Right hindlimb (tissue), 1 donor: ENCODE data around the gene LRMDA.

Source experiments
- DNase-seq: peaks from one replicate; pipeline ENCODE4 v3.0.0-alpha.2; 2018

LRMDA gene

DNA sequence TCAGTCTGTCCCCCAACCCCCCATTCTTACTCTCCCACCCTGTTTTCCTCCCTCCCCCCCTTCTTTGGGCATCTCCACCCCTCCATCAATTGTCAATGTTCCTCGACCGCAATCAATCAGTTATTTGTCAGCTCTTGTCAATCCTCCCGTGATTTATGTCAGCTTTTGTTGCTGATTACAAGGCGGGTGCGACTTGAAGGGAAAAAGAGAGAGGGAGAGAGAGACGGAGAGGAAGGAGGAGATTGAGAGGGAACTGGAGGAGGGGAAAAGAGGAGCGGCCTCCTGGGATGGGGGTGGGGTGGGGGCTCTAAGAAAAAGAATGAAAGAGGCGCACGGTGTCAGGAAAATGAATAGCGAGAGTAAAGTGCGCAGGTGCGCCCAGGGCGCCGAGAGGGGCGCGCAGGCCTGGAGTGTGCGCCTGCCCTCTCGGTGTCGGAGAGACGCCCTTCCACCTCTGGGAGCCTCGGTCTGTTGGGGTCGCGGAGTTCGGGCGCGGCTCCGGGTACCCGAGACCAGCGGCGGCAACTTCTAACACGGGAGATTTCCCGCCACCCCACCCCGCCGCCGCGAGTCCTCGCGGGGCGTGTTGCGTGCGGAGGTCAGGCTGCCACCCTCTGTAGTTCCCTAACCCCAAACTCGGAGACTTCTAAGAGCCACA is 28.8 kb upstream of the LRMDA start:
- DNase-seq: no peak

DNA sequence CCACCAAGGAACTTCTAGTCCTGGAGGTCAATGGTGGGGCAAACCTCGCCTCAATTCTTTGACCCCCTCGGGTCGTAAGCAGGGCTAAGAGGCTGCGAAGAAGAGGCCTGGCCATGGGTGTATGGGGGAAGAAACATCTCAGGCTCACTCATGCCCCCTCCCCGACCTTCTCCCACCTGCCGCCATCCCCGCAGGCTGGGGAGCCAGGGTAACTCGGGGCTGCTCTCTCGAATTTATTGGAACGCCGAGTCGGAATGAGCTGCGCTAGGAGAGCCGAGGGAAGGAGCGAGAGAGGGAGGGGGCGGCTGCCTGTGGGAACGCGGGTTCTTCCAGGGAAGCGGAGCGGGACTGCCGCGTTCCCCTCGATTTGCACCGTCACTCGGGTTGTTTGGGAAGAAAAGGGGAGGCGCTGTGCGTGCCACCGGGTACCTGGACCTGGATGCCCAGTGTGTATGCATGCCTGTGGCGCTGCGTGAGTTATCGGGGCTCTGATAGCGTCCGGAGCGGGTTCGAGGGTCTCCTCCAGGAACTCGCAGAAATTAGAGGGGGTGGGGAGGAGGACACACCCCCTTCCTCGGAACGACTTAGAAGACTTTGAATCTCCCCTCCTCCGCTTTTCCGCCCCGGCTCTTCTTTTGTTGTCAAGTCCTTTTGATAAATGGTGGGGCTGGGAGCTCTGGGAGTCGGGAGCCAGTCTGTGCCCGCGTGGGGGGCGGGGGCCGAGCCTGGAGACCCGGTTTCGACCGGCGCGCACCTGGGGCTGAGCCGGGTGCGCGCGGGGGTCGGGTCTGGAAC is 28.1 kb upstream of the LRMDA start:
- peak; percentile 73 for DNase-seq

DNA sequence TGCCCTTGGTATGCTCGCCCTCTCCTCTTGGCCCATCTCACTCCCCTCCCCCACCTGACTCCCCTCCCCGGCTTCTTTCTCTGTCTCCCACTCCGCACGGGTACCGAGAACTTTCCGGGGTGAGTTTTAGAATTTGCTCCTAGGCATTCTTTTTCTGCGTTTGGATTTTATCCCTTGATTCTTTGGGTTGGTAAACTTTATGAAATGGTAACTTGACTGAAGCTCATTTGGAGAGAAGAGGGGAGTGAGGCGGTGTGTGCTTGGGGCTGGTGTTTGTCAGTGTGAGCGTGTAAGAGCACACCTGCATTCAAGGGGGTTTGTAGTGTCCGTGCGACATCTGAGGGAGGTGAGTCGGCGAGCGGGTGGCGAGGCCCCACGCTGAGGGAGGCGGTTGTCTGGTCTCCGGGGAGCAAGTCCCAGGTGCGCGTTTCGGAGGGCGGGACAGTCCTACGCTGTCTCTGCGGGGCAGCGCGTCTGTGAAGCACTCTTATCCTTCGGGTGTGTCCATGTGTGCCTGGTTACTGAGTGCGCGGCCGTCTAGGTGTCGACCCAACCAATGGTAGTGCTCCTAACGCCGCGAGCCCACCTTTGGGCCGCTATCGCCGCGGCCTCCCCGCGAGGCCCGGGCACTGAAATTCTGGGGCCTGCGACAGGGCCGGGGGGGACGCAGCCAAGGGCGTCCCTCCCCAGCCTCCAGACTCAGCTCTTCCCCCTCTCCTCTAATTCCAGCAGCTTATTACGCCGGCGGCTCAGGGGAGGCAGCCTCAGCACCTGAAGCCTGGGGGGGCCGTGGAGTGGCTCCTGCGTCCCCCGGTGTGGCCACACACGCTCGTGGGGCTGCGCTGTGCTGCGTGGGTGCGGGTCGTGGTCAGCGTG is 27.2 kb upstream of the LRMDA start:
- peak; percentile 36 for DNase-seq

DNA sequence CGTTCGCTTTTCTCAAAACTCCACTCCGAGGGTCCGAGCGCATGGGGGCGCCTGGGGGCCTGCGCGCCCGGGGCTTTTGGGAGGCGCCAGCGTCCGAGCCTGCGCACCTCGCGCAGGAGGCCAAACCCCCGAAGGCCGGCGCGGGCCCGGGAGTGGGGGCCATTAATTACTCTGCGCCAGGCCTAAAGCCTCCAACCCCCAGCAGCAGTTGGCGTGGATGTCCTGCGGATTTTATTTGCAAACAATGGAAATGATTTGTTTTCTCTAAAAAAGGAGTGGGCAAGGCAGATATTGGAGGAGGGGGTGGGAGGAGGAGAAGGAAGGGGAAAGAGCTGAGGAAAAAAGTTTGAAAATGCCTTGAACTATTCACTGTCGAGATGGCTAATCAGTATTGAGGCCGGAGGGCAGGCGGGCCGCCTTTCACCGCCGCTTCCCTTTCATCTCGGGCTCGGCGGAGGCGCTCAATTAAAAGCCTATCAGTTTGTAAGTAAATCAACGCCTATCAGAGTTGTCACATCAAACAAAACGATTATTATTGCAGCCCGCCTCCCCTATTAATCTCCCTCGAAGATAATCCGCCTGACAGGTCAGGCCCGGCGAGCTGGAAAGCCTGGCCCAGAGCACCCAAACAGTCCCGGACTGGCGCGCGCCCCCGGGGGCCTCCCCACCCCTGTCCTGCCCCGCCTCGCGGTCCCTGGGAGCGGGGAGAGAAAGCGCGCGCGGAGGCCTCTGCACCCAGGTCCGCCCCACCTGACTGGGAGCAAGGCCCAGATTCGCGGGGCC is 26.4 kb upstream of the LRMDA start:
- DNase-seq: peak; percentile 32

DNA sequence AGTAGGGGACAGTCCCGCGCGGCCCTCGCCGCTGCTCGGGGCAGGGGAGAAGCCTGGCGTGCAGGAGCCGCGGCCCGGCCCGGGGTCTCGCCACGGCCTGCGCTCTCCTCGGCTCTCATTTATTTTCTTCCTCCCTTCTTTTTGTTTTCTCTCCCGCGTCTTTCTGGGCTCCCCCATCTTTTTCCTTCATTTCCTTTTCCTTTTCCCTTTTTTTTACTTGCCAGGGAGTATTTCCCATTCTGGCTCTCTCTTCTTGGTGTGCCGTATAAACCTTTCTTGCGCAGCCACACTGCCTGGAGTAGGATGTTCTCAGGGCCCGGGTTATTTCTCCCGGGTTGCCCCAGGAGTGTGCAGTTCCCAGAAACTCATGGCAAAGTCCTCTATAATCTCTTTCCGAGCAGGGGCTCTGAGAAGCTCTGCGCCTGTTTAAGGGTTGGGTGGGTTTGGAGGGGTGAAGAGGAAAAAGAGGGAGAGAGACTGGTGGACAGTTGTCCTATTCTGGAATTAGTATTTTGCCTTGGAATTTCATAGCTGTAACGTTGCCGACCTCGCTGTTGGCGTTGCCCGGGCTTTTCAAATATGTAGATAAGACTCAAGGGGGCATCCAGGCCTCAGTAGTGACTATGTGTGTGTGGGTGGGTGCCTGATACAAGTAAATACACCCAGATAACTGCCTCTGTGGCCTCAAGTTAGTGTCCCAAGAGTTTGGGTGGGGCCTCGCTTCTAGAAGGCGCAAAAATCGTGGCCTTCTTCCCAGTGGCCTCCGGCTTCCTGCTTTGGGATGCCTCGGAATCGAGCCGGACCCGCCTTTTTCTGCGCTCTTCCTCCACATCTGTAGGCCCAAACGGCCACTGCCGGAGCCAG is 25.6 kb upstream of the LRMDA start:
- DNase-seq: no peak

DNA sequence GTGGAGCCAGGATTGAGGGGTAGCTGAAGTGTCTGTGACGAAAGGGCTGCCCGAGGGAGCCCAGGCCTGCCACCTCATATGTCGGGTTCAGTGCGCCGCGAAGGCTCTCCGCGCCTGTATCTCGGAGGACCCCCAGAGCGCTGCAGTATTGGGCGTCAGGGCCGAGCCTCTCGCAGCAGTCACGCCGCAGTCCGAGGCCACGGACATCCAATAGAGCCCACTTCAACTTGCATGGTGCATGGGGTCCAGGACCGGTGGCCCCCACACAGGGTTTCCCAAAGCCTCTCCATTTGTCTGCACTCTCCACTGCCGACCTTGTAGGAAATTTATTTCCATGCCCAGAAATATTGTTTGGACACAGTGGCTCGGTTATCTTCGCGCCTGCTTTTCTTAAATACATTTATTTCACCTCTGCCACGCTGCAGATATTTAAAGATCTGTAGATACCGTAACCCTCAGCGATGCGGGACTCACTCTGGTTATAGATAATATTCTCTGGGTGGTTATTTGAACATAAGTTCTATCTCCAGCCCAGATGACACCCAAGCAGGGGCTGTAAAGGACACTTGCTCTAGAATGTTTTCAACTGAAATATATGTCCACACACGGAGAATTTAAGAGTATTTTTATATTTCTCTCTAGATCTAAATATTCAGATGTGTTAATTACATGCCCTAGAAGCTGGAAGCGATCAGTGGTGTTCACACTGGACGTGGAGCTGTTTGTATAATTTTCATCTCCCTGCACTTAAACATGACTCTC is 24.8 kb upstream of the LRMDA start:
- DNase-seq: no peak

DNA sequence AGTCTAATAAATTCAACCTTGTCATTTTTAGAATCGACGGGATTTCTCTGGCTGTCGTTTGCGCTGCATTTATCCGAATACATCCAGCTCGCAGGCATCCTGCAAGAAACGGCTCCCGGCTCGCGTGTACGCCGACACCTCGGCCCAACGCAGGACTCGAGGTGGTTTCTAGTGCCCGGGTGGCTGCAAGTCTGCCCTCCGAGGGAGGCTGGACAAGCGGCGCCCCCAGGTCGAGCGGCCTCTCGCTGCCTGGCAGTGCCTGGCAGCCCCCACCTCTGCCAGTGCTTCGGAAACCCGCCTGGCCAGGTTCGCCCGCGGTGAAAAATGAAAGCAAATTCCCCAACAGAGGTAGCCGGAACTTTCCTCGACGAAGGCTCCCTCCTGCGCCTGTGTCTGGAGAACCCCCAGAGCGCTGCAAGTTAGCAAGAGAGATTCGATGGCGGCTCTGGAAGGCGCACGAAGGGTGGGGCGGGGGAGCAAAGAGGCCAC is 24.2 kb upstream of the LRMDA start:
- peak; percentile 28 for DNase-seq

DNA sequence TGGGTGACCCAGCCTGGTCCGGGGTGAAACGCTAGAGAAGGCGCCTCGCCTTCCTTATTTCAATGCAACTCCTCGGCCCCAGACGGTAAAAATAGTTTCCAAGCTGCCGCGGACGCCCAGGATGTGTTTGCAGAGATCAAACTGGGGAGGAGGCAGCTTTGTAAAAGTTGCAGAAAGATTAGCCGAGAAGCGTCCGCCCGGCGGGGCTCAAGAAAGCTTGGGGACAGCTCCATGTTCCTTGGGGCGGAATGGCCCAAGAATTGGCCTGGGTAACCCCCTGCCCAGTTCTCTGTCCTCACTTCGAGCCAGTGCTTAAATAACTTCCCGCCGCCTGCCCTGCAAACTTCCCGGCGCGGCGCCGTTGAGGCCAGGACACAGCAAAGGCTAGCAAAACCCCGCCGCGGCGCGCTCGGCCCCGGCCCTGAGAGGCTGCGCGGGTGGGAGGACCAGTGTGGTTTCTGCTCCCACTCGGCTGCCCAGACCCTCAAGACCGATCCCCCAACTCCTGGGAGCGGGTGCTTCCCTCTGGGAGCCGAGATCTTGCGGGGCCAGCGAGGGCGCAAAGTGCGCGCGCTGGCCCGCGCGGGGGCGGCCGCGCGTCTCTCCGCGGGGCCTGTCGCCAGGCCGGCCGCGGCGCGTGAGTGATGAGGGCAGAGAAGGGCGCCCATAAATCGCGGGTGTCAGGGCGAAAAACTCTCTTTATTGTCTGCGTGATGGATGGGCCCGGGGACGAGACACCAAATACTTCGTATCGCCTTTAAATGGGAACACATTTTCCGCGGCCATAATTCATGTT is 23.5 kb upstream of the LRMDA start:
- peak; percentile 64 for DNase-seq

DNA sequence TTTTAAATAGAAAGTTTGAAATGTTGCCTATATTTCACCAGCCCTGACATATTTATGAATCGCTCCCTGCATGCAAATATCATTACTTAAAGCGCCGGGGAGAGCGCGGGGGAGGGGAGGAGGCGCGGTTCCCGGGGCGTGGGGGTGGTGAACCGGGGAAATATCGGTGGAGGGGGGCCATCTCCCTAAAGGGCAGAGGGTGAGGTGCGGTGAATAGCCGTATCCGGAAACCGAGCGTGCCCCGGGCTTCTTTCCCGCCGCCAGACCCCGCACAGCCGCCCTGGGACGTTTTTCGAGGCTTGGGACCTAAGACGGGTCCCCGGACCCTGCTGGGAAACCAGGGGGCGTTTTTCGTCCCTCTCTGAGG is 22.9 kb upstream of the LRMDA start:
- DNase-seq: peak; percentile 41

DNA sequence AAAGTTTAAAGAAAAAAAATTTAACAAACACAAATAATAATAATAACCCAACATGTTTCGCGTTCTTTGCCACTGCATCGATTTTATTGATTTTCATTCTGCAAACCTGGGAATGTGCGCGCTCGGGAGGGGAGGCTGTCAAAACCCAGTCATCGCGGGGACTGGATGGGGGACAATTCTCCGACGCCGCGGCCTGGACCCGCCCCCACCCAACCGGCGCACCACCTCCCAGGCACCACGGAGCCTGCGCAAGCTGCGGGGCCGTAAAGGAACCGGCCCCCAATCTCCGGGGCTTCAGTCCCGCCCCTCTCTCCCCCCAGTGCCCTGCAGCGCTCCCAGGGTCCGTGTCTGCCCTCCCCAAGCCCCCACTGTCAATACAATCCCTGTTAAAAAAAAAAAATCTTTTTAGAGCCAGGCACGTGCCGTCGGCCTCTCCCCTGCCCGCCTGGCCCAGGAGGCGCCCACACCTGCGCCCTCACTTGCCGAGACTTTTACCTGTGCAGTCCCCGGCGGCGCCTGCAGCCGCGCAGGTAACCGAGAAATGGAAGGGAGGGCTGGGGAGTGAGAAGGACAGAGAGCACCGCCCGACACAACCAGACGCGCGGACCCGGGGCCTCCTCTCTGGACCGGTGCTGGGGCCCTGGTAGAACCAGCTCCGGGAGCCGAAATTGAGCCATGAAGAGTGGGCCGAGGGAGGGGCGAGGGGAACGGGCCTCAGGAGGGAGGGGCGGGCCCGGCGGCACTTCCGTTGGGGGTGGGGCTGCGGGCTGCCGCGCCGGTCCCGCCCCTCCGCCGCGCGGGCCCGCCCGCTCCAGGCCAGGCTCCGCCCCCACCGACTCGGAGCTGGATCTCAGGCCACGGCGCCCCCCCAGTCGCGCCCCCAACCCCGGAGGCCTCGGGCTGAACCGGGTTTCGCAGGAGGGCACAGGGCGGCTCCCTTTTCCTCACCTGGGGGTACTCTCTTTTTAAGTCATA is 22.2 kb upstream of the LRMDA start:
- DNase-seq: peak; percentile 75

DNA sequence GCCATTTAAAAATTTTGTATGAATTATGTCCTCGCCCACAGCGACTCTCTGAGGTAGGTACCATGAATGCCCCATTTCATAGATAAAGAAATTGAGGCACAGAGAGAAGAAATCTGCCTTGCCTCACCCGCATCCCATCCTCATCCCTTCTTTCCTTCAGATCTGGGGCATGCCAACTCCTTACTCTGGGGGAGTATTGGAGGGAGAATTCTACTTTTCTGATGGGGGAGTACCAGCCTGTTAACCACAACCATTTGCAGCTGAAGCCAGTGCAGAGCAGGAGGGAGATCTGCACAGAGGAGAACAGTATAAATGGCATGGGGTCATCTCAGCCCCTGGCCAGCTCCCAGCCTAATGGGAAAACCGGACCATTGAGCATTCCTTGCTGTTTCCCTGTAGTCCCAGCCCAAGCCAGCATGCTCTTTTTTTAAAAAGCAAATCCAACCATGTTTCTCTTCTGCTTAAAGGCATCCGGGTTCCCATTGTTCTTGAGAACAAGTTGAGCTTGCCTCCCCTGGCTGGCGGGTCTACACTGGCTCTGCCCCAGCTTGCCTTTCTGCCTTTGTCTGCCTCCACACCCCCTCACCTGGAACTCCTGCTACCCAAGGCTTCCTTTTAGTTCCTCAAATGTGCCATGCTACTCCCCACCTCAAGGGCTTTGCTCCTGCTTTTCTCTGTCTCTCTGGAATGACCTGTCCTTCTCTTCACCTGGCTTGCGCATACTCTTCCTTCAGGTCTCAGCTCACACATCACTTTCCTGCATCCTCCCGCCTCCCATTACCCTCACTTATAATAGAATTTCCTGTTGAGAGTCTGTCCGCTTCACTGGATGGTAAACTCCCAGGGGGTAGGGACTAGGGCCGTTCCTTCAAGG is 21.1 kb upstream of the LRMDA start:
- DNase-seq: peak; percentile 54

DNA sequence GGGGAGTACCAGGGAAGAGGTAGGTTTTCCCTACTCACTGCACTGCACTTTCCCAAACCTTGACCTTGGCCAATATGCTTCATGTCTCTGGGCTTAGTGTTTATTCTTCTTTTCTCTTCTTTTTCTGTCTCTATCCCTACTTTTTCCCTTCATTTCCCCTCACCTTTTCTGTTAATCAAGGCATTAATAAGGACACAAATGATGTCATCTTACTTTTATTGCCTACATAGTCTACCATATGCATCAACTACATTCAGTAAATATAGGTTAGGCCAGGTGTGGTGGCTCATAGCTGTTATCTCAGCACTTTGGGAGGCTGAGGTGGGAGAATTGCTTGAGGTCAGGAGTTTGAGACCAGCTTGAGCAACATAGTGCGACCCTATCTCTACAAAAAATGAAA is 16.9 kb upstream of the LRMDA start:
- DNase-seq: no peak

DNA sequence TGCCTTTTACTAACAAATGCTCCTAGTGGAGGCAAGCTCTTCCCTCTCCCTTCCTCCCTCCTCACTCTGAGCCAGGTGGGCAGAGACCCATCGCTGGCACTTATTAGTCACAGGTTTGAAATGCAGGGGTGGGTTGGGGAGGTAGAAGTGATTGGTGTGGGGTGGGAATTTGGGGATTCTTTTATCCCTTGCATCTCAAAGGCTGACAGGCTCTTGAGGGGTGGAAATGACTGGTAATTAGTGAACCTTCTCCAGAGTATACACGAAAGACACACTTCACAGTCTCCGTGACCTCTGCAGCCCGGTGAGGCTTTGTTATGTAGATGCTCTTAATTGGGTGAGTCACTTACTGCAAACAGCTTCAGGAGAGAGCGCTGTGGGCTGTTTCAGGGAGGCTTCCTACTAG is 13.9 kb upstream of the LRMDA start:
- DNase-seq: no peak

DNA sequence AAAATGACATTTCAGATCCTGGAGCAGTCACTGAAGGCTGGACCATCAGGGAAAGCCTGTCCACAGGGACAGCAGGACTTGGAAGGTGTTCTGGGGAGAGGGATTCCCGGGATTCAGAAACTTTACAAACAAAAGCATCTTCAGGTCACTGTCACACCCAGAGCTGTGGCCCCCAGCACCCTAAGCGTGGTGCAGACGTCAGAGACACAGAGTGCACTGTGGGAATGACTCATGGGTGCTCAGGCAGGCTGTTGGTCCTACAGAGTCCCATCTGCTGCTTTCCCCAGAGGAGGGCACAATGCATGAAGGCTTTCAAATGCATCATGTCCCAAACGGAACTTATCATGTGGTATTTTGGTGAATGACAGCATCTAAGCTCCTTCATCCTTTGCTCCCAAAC is 13.1 kb upstream of the LRMDA start:
- DNase-seq: peak; percentile 2

DNA sequence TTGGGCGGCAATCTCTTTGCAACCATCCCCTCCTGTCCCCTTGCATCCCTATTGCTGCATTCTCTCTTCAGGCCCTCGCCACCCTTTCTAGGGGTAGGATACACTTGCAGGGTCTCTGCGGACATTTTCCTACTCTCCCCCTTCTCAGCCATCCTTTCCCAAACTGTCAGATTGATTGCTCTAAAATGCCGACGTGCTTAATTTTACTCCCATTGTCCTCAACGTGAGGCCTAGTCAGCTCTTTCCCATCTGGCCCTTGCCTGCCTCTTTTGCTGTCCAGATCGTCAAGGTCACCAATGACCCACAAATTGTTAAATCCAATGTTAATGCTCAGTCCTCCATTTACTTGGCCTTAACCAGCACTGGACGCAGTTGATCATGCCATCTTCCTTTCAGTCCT is 12.7 kb upstream of the LRMDA start:
- no peak for DNase-seq

DNA sequence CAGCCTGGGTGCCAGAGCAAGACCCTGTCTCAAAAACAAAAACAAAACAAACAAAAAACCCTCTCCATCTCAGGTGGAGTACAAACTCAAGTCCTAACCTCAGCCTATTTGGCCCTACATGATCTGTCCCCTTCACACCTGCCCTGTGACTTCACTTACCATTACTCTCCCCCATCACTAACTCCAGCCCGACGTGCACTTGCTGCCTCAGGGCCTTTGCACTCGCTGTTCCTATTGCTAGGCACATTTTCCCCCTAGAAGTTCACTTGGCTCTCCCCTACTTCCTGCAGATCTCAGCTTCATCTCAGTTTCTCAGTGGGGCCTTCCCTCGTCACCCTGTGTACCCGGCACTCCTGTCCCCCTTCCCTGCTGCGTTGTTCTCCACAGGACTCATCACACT is 8.5 kb upstream of the LRMDA start:
- no peak for DNase-seq

DNA sequence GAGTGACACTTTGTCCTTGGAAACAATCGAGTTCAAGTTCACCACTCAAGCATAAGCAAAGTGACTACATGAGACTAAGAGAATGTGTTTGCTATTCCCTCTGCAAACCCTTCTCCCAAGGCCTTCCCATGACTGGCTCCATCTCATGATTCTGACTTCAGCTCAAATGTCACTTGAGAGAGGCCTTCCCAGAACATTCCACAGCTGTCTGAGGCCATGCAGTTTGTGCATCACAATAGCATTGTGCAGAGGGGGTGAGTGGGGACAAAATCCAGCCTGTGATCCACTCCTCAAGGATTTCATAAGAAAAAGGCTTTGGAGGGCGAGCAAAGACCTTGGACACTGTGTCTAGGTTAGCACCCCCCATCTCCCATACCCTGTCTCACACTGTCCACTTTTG is 6.9 kb upstream of the LRMDA start:
- no peak for DNase-seq
